Midbrain (tissue), 1 donor: ENCODE measurements around the gene SHCBP1L.

Experiments
- DNase-seq: peaks from one replicate; lab custom pipeline; 2025; lab: John Stamatoyannopoulos, UW

The SHCBP1L gene

GRCh38 chr1:182889997-182890396 is 63.0 kb downstream of the SHCBP1L start:
- no peak for DNase-seq

- no peak for DNase-seq
These were observed 64.0 kb downstream of the SHCBP1L start for GRCh38 chr1:182888736-182889531.

GRCh38 chr1:182886985-182887384 is 66.0 kb downstream of the SHCBP1L start:
- DNase-seq = no peak

- no peak for DNase-seq
These were observed 67.4 kb downstream of the SHCBP1L start for GRCh38 chr1:182885591-182885990.

GRCh38 chr1:182884872-182885271 is 68.1 kb downstream of the SHCBP1L start:
- no peak for DNase-seq

GRCh38 chr1:182877842-182878241 is 75.1 kb downstream of the SHCBP1L start:
- no peak for DNase-seq

GRCh38 chr1:182877331-182877730 is 75.6 kb downstream of the SHCBP1L start:
- DNase-seq = no peak

GRCh38 chr1:182875889-182876288 is 77.1 kb downstream of the SHCBP1L start:
- DNase-seq = no peak

- no peak for DNase-seq
These were observed 80.1 kb downstream of the SHCBP1L start for GRCh38 chr1:182872881-182873280.

GRCh38 chr1:182869241-182869666 is 83.7 kb downstream of the SHCBP1L start:
- no peak for DNase-seq

- no peak for DNase-seq
These were observed 85.1 kb downstream of the SHCBP1L start for GRCh38 chr1:182867861-182868260.

GRCh38 chr1:182863940-182864339 is 89.0 kb downstream of the SHCBP1L start:
- DNase-seq = no peak

- DNase-seq = no peak
These were observed 90.1 kb downstream of the SHCBP1L start for GRCh38 chr1:182862827-182863226.

- no peak for DNase-seq
These were observed 91.0 kb downstream of the SHCBP1L start for GRCh38 chr1:182861994-182862393.

- DNase-seq = no peak
These were observed 92.3 kb downstream of the SHCBP1L start for GRCh38 chr1:182860658-182861057.

GRCh38 chr1:182857212-182857611 is 95.8 kb downstream of the SHCBP1L start:
- no peak for DNase-seq

GRCh38 chr1:182855911-182856310 is 97.1 kb downstream of the SHCBP1L start:
- DNase-seq = no peak

GRCh38 chr1:182851825-182852224 is 101.1 kb downstream of the SHCBP1L start:
- no peak for DNase-seq

- DNase-seq = no peak
These were observed 102.6 kb downstream of the SHCBP1L start for GRCh38 chr1:182850319-182850718.
